HT1080 (cell line): Measurements from ENCODE around the gene MUC5AC. TPM values are rescaled to one million over a fixed set of nuclear protein-coding genes. Genes with fewer than 3 reads are reported as not detected.
"Not testable (repeated sequence)": the region's sequence is repeated elsewhere in the genome, so short reads cannot be mapped to it uniquely, and the experiment has no call there.

Experiments
- DNase-seq: peaks from one replicate; pipeline ENCODE4 v3.0.0-alpha.2; 2015; ENCODE audit warnings: low read depth
- polyA plus RNA-seq, 2 experiments: library from polyadenylated mRNA; depleted of rRNA; stranded (reverse); fragments of >200 nt; gene quantifications; 2 replicates each; pipeline ENCODE4 v1.2.3, GENCODE V29; 2015
- total RNA-seq: library from RNA; depleted of rRNA; stranded (reverse); fragments of >200 nt; shearing (Covaris generic); gene quantifications from 2 replicates; pipeline ENCODE4 v1.2.3, GENCODE V29; 2014; rRNA removed

MUC5AC gene
- not detected in 2 replicates for total RNA-seq
- polyA plus RNA-seq (2015; cell fraction: cytosol; rRNA removed) = not detected in 2 replicates
- 0.01 TPM in 1 of 2 replicates, not detected in the other for polyA plus RNA-seq (2015; cell fraction: nucleus; rRNA removed)

- no peak for DNase-seq
These were observed at the start of gene MUC5AC for GRCh38 chr11:1157645-1158591. Gene MUC5AC (plus strand): TSS chr11:1157953. CDS start chr11:1158000, 47 bp downstream.

- DNase-seq = no peak
These were observed 49.4 kb upstream of the MUC5AC start for GRCh38 chr11:1108246-1108900.

- no peak for DNase-seq
These were observed 48.4 kb upstream of the MUC5AC start for GRCh38 chr11:1109101-1109917.

- DNase-seq = no peak
These were observed 47.6 kb upstream of the MUC5AC start for GRCh38 chr11:1109918-1110705.

- DNase-seq = no peak
These were observed 46.1 kb upstream of the MUC5AC start for GRCh38 chr11:1111545-1112212.

- no peak for DNase-seq
These were observed 45.2 kb upstream of the MUC5AC start for GRCh38 chr11:1112351-1113191.

GRCh38 chr11:1113405-1114201 is 44.1 kb upstream of the MUC5AC start:
- no peak for DNase-seq

- not testable (repeated sequence) for DNase-seq
These were observed 42.5 kb upstream of the MUC5AC start for GRCh38 chr11:1115292-1115691.

GRCh38 chr11:1116104-1116503 is 41.6 kb upstream of the MUC5AC start:
- no peak for DNase-seq

GRCh38 chr11:1116666-1117390 is 40.9 kb upstream of the MUC5AC start:
- DNase-seq = no peak

- no peak for DNase-seq
These were observed 39.8 kb upstream of the MUC5AC start for GRCh38 chr11:1117992-1118391.

- DNase-seq = no peak
These were observed 38.8 kb upstream of the MUC5AC start for GRCh38 chr11:1118755-1119603.

GRCh38 chr11:1119604-1120146 is 38.1 kb upstream of the MUC5AC start:
- DNase-seq = no peak

- no peak for DNase-seq
These were observed 37.0 kb upstream of the MUC5AC start for GRCh38 chr11:1120532-1121330.

GRCh38 chr11:1121331-1121812 is 36.4 kb upstream of the MUC5AC start:
- DNase-seq = no peak
